PC-9 (cell line): Measurements from ENCODE around the gene ZNF610. TPM values are rescaled to one million over a fixed set of nuclear protein-coding genes. Genes with fewer than 3 reads are reported as not detected.
A peak's percentile ranks its signal among the peaks of the same experiment; 100 is the strongest.

Source experiments
- BruUV-seq: library from RNA; stranded (reverse); fragments of 400-500 nt; replicated peaks from 2 replicates; lab custom pipeline; 2021; lab: Mats Ljungman, UMichigan
- CTCF ChIA-PET: fragments of 300-600 bp; sonication (Branson Sonifier 250); formaldehyde crosslinking; loops from one replicate; lab custom pipeline; 2022; ENCODE audit warnings: antibody characterized with exemption; lab: Charles Lee
- POLR2A ChIA-PET: fragments of 300-600 bp; sonication (Branson Sonifier 250); formaldehyde crosslinking; loops from one replicate; lab custom pipeline; 2022; ENCODE audit warnings: antibody characterized with exemption; ENCODE audit not compliant: unreplicated experiment; lab: Charles Lee
- DNase-seq, 2 experiments: peaks; one replicate each; pipeline versions ENCODE4 v3.0.0 to v3.0.0-alpha.2; 2015 to 2022; ENCODE audit warnings: mixed read lengths in 1 of 2
- H2AFZ ChIP-seq: fragments of 200-600 bp; sonication (generic); 2 replicates; pipeline ENCODE4 v1.8.1; 2017; ENCODE audit warnings: antibody characterized with exemption
- H3F3A ChIP-seq: fragments of 200-600 bp; sonication (generic); 2 replicates; pipeline ENCODE4 v1.8.1; 2017; ENCODE audit warnings: antibody characterized with exemption, mild to moderate bottlenecking, low read depth; ENCODE audit not compliant: insufficient read depth
- H3K27ac ChIP-seq: fragments of 200-600 bp; sonication (generic); 2 replicates; pipeline ENCODE4 v1.6.1; 2016; ENCODE audit warnings: mixed run types
- H3K27me3 ChIP-seq: fragments of 200-600 bp; sonication (generic); 2 replicates; pipeline ENCODE4 v1.6.1; 2016; ENCODE audit warnings: low read depth, mixed run types; ENCODE audit not compliant: insufficient read depth
- H3K36me3 ChIP-seq: fragments of 200-600 bp; sonication (generic); 2 replicates; pipeline ENCODE4 v1.6.1; 2016; ENCODE audit warnings: low read depth, mixed run types
- H3K4me1 ChIP-seq: fragments of 200-600 bp; sonication (generic); replicated peaks from 2 replicates; pipeline ENCODE4 v1.6.1; 2016; ENCODE audit warnings: mixed run types; ENCODE audit not compliant: insufficient read depth
- H3K4me2 ChIP-seq: fragments of 200-600 bp; sonication (generic); 2 replicates; pipeline ENCODE4 v1.6.1; 2017; ENCODE audit warnings: mixed run types
- H3K4me3 ChIP-seq: fragments of 200-600 bp; sonication (generic); 2 replicates; pipeline ENCODE4 v1.6.1; 2016; ENCODE audit warnings: mixed run types
- H3K79me2 ChIP-seq: fragments of 200-600 bp; sonication (generic); 2 replicates; pipeline ENCODE4 v1.6.1; 2017; ENCODE audit warnings: low read depth, mixed run types
- H3K9me2 ChIP-seq: fragments of 200-600 bp; sonication (generic); 2 replicates; pipeline ENCODE4 v1.8.1; 2017; ENCODE audit warnings: mild to moderate bottlenecking; ENCODE audit not compliant: insufficient read depth
- H3K9me3 ChIP-seq: fragments of 200-600 bp; sonication (generic); 2 replicates; pipeline ENCODE4 v1.8.1; 2016; ENCODE audit warnings: low read depth; ENCODE audit not compliant: insufficient read depth
- H4K20me1 ChIP-seq: fragments of 200-600 bp; sonication (generic); 2 replicates; pipeline ENCODE4 v1.8.1; 2017; ENCODE audit not compliant: insufficient read depth
- CTCF ChIP-seq: fragments of 200-600 bp; sonication (generic); conservative IDR thresholded peaks from 2 replicates; pipeline ENCODE4 v1.6.1; 2017; ENCODE audit warnings: mixed run types, antibody characterized with exemption, mild to moderate bottlenecking, moderate library complexity
- EZH2 ChIP-seq: fragments of 200-600 bp; sonication (generic); IDR thresholded peaks from 2 replicates; pipeline ENCODE4 v1.8.0; 2017; ENCODE audit warnings: antibody characterized with exemption, low read depth
- intact Hi-C: fragments of 100-400 bp; cut with micrococcal nuclease; formaldehyde crosslinking; loops from one replicate; pipeline ENCODE4 v1.10.0; 2022; ENCODE audit not compliant: unreplicated experiment
- total RNA-seq: library from RNA; stranded (reverse); gene quantifications from 2 replicates; pipeline ENCODE4 v1.2.3, GENCODE V29; 2021

ZNF610 gene
- total RNA-seq, 1 experiment from 2014 or later: 2.6 TPM

- Histone ChIP-seq H3K4me1 (no peaks in the 10 kb centered on the region), H3K4me3 (no peak overlapping the region), H3K9me2 (no peaks in the 10 kb centered on the region), H3K36me3 (no peaks in the 10 kb centered on the region), H4K20me1 (no peaks in the 10 kb centered on the region), H3K9me3 (peaks cover 23% of the 10 kb centered on the region), H3K4me2 (no peak overlapping the region), H3K27ac (no peak overlapping the region), H3K79me2 (no peaks in the 10 kb centered on the region), H3K27me3 (no peaks in the 10 kb centered on the region), H2AFZ (no peak overlapping the region), H3F3A (no peaks in the 10 kb centered on the region; the same call in 1 of the 2 replicates)
- ChIA-PET POLR2A (no interaction called here), CTCF (no interaction called here)
- BruUV-seq: no TSS peak
- TF ChIP-seq EZH2: no peak
- peak; percentile 65 for TF ChIP-seq CTCF
- intact Hi-C loops: no loop called here
- peak in 1 of 2 experiments; percentile 16 for DNase-seq
These were observed 7.5 kb downstream of the ZNF610 start for GRCh38 chr19:52343548-52343947.

GRCh38 chr19:52345162-52345561 is 9.1 kb downstream of the ZNF610 start:
- BruUV-seq: no TSS peak
- DNase-seq: no peak
- no peak for TF ChIP-seq CTCF
- no peak for TF ChIP-seq EZH2
- ChIA-PET POLR2A (interaction anchor here (0.6 kb wide), 1 partner anchor 50 kb away, joined by 5 read pairs; no protein-coding TSS in a partner anchor), CTCF (no interaction called here)
- no peaks in the 10 kb centered on the region for H3K4me1 ChIP-seq
- no peaks in the 10 kb centered on the region for H3K36me3 ChIP-seq
- H3K4me3 ChIP-seq: no peak overlapping the region
- no peaks in the 10 kb centered on the region; the same call in 1 of the 2 replicates for H3F3A ChIP-seq
- H3K4me2 ChIP-seq: no peak overlapping the region
- intact Hi-C loops: no loop called here
- no peaks in the 10 kb centered on the region for H3K9me2 ChIP-seq
- H3K27me3 ChIP-seq: no peaks in the 10 kb centered on the region
- H2AFZ ChIP-seq: no peak overlapping the region
- H3K9me3 ChIP-seq: peaks cover 19% of the 10 kb centered on the region
- H3K27ac ChIP-seq: no peak overlapping the region
- no peaks in the 10 kb centered on the region for H4K20me1 ChIP-seq
- no peaks in the 10 kb centered on the region for H3K79me2 ChIP-seq

GRCh38 chr19:52351512-52351911 is 15.5 kb downstream of the ZNF610 start:
- H3K36me3 ChIP-seq: no peaks in the 10 kb centered on the region
- H3K4me3 ChIP-seq: no peak overlapping the region
- intact Hi-C loops: no loop called here
- no peaks in the 10 kb centered on the region for H3K4me1 ChIP-seq
- H3K27me3 ChIP-seq: no peaks in the 10 kb centered on the region
- no peak overlapping the region for H2AFZ ChIP-seq
- TF ChIP-seq CTCF (no peak), EZH2 (no peak)
- peak in 1 of 2 experiments; percentile 6 for DNase-seq
- H3K27ac ChIP-seq: no peak overlapping the region
- H3K4me2 ChIP-seq: no peak overlapping the region
- peaks cover 7% of the 10 kb centered on the region for H3K9me3 ChIP-seq
- no peaks in the 10 kb centered on the region for H3K79me2 ChIP-seq
- no peaks in the 10 kb centered on the region; the same call in 1 of the 2 replicates for H3F3A ChIP-seq
- CTCF ChIA-PET: no interaction called here
- no peaks in the 10 kb centered on the region for H3K9me2 ChIP-seq
- POLR2A ChIA-PET: no interaction called here
- BruUV-seq: no TSS peak
- H4K20me1 ChIP-seq: no peaks in the 10 kb centered on the region
